GM18508 (cell line): ENCODE data around the gene CGB8.
"Not testable (repeated sequence)": the region's sequence is repeated elsewhere in the genome, so short reads cannot be mapped to it uniquely, and the experiment has no call there.

Source experiments
- ATAC-seq: cut with Tn5 transposase; IDR thresholded peaks from one replicate; pipeline ENCODE4 v1.9.1; 2021; ENCODE audit warnings: moderate number of reproducible peaks; ENCODE audit not compliant: insufficient read depth, unreplicated experiment

The CGB8 gene

GRCh38 chr19:49036815-49037214, 12.1 kb downstream of the CGB8 start, which contains the start of gene CGB1:
TSS of gene CGB1 (minus strand) at chr19:49036895. CDS start at chr19:49036711, 184 bp downstream.
- not testable (repeated sequence) for ATAC-seq

DNA sequence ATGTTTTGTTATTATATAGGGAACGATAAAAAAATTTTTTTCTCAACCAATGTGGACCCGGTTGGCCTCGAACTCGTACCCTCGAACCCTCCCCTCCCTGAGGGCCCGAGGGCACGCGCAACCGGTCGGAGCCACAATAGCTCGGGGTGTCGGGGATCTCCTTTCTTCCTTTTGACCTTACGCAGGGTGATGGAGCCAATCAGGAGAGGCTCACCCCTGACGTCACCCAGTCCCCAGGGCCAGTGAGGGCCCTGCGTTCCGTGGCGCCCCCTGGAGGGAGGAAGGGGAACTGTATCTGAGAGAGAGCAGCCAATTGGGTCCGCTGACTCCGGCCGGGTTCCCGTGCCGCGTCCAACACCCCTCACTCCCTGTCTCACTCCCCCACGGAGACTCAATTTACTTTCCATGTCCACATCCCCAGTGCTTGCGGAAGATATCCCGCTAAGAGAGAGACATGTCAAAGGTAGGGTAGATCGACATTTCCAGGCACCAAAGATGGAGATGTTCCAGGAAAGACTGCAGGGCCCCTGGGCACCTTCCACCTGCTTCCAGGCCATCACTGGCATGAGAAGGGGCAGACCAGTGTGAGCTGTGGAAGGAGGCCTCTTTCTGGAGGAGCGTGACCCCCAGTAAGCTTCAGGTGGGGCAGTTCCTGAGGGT, 17.1 kb downstream of the CGB8 start, which contains the start of gene CGB2:
TSS of gene CGB2 (plus strand) at position 249 of the 660 bp plus-strand sequence. CDS start at position 455, 206 bp downstream.
- ATAC-seq = not testable (repeated sequence)

- not testable (repeated sequence) for ATAC-seq
These were observed 18.6 kb downstream of the CGB8 start for GRCh38 chr19:49030323-49030722.

DNA sequence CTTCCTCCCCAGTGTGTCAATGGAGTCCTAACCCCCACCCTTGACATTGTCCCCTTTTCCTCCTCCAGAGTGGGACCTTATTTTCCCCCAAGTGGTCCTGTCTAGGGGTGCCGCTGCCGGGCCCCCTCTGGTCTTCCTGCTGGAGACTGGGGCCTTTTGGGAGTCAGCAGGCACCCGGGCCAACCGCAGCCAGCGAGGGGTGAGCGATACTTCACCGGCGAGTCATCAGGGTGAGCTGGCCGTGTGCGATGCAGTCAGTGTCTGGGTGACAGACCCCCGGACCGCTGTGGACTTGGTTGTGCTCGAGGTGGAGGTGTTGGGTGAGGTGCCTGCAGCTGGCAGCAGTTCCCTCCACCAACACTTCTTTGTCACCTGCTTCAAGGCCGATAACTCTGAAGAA, 19.2 kb downstream of the CGB8 start:
- not testable (repeated sequence) for ATAC-seq

GRCh38 chr19:49028686-49029085, 20.2 kb downstream of the CGB8 start:
- not testable (repeated sequence) for ATAC-seq

DNA sequence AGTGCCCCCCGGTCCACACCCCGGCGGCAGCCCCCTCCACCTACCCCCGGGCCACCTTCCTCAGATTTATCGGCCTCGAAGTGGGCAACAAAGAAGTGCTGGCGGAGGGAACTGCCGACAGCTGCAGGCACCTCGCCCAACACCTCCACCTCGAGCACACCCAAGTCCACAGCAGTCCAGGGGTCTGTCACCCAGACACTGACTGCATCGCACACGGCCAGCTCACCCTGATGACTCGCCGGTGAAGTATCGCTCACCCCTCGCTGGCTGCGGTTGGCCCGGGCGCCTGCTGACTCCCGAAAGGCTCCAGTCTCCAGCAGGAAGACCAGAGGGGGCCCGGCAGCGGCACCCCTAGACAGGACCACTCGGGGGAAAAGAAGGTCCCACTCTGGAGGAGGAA, 23.3 kb downstream of the CGB8 start:
- not testable (repeated sequence) for ATAC-seq

GRCh38 chr19:49025088-49025487, 23.8 kb downstream of the CGB8 start:
- not testable (repeated sequence) for ATAC-seq

DNA sequence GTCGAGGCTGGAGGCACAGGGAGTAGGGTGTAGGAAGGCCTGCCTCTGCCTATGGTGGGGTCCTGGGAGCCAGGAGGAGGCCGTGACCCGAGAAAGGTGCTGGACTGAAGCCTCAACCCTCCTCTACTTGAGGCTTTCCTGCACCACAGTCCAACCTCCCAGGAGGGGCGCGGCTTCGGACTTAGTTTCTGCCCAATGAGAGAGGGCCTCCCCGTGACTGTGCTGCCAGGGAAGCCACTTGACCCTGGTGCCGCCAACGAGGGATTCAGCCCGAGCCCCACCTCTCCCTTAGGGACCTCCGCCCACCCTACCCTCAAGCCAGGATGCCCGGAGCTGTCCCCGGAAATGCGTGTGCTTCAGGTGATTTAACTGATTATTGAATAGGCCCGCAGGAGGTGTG, 24.7 kb downstream of the CGB8 start, which contains the start of gene CGB3:
TSS of gene CGB3 (minus strand) at position 101 of the 400 bp plus-strand sequence. CDS start 362 bp downstream, outside the sequence.
- not testable (repeated sequence) for ATAC-seq

- no peak for ATAC-seq
These were observed 26.8 kb downstream of the CGB8 start for GRCh38 chr19:49022116-49022515.

GRCh38 chr19:49020931-49021895, 27.7 kb downstream of the CGB8 start:
- ATAC-seq = no peak

- ATAC-seq = no peak
These were observed 28.6 kb downstream of the CGB8 start for GRCh38 chr19:49020342-49020741.

DNA sequence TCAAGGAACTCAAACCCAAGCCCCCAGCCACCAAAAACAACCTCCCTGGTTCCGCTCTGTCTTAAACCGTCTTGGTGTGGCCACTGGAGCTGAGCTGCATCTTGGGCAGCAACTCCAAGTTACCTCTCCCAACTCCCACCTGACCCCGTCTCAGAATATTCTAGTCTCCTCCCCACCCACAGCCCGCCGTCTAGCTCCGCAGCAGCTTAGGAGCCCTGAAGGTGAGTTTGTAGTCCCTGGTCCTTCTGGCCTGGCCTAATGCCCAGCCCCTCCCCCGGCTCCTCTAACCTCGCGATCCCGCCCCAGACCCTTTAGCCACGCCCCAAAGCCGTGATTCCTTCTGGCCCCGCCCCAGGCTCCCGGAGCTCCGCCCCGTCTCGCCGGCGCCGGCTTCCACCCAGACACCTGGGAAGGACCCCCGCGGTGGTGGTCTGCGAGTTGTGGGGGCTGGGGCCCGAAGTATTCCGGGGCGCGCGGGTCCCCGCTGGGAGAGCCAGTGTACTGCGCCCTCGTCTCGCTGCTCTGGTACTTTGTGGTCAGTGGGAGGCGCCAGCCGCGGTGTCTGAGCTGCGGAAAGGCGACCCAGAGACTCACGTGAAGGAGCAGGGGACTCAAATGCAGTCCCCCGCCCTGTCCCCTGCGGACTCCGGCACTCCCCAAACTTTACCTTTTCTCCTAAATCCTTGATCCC, 29.5 kb downstream of the CGB8 start:
- no peak for ATAC-seq

GRCh38 chr19:49018388-49019241, 30.3 kb downstream of the CGB8 start:
- ATAC-seq = not testable (repeated sequence)

DNA sequence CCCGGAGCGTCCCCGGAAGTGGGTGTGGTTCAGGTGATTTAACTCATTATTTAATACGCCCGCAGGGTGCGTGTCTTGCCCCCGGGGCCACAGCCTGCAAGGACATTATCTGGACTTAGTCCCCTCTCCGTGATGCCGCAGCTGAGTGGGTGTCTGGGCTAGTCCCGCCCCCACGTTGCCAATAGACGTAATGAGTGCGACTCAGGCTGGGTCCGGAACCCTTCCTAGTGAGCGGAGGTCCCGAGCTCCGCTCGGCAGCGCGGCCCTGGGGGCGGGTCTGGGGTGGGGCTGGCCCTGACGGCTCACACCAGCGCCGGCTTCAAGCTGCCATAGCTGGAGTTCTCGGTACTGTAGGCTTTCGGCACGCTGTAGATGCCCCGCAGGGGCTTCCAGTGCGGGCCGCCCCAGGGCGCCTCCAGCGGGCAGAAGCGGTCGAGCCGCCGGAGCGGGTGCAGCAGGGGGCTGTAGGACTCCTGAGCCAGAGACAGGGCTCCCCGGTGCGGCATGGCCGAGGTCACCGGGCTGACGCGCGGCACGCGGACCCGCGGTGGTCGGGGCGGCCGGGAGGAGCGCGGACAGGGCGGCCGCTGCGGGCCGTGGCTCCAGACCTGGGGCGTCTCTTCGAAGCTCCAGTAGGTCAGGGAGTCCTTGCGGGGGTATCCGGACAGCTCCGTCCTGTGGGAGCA, 31.1 kb downstream of the CGB8 start:
- no peak for ATAC-seq

GRCh38 chr19:49017041-49017665, 31.8 kb downstream of the CGB8 start, which contains the start of gene LHB:
TSS of gene LHB (minus strand) at chr19:49017091. CDS start at chr19:49017081, 10 bp downstream.
- no peak for ATAC-seq

GRCh38 chr19:49016067-49016839, 32.7 kb downstream of the CGB8 start:
- no peak for ATAC-seq

DNA sequence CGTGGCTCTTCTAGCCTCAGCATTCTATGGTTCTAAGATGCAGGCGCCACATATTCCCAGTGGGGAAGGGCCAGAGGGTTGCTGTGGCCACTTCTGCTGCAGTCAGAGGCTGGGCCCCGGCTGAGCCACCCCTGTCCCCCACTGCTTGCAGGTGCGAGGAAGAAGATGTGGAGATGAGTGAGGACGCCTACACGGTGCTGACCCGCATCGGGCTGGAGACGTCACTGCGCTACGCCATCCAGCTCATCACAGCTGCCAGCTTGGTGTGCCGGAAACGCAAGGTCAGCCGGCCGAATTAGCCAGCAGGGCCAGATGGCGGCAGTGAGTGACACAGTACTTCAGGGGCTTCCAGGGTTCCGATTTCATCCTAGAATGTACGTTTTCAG, 34.0 kb downstream of the CGB8 start:
- ATAC-seq = no peak
